Raji (cell line): ENCODE measurements around the gene RAB6B.

ENCODE experiments used
- POLR2A ChIP-seq: IDR thresholded peaks from 2 replicates; pipeline ENCODE4 v1.6.1; 2011; ENCODE audit warnings: low read depth, low read length, control low read depth; ENCODE audit not compliant: insufficient read depth

The RAB6B gene

GRCh38 chr3:133851266-133851906 is 44.3 kb downstream of the RAB6B start:
- no peak for TF ChIP-seq POLR2A

GRCh38 chr3:133850034-133850433 is 45.6 kb downstream of the RAB6B start:
- no peak for TF ChIP-seq POLR2A

GRCh38 chr3:133849346-133849745 is 46.3 kb downstream of the RAB6B start:
- no peak for TF ChIP-seq POLR2A

- TF ChIP-seq POLR2A = no peak
Observed at GRCh38 chr3:133845127-133845526, 50.6 kb downstream of the RAB6B start.

GRCh38 chr3:133843634-133844033 is 52.0 kb downstream of the RAB6B start:
- TF ChIP-seq POLR2A = no peak

GRCh38 chr3:133842158-133842557 is 53.5 kb downstream of the RAB6B start:
- no peak for TF ChIP-seq POLR2A

DNA sequence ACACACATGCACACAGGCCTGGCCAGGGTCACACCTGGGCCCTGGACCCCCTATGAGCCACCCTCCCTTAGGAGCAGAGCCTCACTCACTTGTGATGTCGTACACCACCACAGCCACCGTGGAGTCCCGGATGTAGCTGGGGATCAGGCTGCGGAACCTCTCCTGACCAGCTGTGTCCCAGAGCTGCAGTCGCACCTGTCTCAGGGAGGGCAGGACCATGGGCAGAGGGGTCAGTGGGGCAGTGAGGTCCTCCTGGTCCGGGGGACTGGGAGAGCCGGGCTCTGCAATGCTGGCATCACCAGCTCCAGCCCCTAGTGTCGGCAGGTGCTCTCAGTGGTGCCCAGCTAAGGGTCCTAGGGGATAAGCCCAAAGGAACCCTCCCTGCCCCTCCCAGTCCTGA is 54.5 kb downstream of the RAB6B start:
- TF ChIP-seq POLR2A = no peak

GRCh38 chr3:133840767-133841166 is 54.9 kb downstream of the RAB6B start:
- no peak for TF ChIP-seq POLR2A

DNA sequence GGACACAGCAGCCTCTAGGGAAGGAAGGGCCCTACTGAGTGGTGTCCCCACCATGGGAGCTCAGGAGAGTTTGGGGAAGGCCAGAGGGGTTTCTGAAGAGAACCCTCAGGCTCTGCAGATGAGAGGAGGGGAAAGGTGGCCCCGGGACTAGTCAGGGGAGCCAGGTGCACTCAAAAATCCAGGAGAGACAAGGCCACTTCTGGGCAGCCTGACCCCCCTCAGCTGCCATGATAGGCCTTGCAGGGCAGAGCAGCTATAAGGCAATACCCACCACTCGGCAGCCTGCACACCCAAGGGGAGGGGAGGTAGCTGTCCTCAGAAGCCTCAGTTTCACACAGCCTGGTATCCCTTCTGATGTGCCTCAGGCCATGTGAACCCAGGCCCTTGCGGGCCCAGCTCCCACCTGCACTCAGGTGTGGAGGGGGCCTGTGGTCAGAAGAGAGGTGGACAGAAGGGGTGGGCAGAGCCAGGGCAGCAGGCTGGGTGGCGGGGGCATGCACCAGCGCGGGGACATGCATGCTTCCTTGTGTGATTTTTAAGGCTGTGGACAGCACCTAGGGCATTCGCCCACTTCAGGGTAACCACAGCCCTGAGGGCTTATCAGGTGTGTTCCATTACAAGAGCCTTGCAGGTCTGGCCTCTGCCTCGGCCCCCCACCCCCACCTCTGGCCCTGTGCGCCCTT is 55.5 kb downstream of the RAB6B start:
- TF ChIP-seq POLR2A = no peak

DNA sequence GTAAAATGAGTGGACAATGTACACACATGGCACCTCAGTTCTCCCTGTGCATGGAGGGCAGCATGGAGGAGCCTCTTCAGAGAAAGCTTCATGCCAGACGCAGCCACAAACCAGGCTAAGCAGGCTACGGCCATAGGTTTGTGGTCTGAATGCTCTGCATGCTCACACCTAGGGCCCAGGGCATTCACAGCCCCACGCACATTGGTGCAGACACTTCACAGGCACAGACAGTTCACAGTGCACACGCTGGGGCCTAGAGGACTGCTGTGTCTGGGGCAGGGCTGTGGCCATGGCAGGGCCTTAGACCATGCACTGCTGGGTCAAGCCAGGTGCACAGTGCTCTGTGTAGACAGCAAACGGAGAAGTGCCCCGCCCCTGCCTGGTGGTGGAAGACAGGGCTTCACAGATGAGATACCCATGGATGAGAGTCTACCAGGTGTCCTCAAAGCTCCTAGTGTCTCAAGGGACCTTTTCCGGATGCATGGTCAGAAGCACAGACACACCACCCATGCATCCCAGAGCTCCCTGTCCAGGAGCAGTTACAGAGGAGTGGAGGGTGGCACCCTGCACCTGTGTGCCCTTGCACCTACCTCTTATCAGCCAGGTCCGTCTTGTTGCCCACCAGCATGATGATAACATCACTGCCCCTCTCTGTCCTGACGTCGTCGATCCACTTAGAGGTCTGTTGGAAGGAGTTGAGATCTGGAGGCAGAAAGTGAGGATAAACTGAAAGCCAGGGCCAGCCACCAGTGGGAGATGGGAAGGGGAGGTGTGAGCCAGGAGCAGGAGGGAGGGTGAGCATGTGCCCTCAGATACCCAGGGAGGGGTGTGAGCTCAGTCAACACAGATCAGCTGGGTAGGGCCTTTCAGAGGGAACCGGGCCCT is 56.5 kb downstream of the RAB6B start:
- TF ChIP-seq POLR2A = no peak

GRCh38 chr3:133838296-133838789 is 57.3 kb downstream of the RAB6B start:
- no peak for TF ChIP-seq POLR2A

DNA sequence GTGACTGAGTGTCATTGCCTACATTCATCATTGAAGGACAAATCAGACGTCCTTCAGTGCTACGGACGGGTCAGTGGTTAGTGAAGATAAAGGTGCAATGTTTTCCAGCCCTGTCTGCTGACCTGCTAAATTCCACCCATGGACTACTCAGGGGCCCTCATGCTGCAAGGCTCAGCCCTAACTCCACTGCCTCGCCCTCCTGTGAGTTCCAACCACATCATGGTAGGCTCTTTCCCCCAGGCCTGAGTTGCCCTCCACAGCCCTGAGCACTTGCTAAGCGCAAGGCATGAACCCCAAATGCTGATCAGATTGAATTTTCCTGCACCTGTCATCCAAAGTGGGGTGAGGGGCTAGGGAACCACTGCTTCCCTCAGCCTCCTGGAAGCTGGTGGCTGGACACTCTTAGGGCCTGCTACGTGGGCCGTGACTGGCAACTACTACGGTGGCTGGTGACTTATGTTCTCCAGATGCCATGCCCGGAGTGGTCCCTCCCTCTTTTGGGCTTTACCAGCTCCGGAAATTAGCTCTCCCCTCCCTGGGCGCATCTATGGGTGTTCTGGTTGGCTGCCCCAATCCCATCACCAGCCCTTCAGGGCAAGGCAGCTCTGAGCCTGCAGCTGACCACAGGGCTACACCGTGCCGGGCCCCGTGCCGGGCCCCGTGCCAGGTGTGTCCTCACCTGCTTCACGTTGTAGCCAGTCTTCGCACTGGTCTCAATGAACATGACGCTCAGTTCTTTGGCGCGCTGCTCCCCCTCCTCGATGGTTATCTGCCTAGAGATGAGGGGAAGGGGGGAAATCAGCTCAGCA is 58.0 kb downstream of the RAB6B start:
- TF ChIP-seq POLR2A = no peak

DNA sequence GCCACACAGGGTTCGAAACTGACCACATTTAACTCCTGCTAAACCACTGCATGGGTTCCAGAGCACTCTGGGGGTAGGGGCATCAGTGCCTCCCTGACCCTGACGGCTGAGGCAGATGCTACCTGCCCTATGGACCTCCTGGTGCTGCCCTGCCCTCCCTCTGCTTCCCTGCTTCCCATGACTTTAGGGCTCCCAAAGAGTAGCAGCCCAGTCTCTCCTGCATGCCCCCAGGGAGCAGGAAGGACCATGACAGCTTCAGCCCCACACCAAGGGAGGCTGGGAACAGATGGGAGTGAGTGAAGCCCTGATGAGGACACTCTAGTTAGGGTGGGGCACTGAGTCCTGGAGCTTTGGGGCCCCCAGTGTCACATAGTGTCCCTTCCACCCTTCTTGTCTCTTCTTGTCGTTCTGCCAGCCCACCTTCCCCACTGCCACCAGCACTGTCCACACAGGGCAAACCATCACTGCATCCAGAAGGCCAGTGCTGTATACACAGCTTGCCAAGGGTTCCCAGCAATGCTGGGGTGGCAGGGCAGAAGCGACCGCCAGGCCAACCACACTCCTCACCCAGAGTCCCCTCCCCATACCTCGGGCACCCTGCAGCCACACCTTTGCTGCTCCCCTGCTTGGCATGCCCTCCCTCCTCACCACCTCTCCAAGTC is 59.1 kb downstream of the RAB6B start:
- TF ChIP-seq POLR2A = no peak

DNA sequence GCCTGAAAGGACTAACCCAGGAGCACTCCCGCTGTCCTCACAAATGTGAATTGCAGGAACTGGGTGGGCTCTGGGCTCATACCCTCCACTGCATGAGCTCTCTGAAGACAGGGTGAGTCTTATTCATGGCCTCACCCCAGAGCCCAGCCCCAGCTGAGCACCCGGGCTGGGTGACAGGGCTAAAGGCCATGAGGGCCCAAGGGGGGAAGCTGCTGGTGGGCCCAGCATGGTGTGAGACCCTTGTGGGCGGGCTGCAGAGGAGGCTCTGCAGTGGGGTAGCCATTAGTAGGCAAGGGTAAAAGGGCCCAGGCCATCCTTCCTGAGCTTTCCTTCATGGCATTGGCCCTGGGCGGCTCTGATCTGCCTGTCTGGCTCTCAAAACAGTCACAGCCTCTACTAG is 59.7 kb downstream of the RAB6B start:
- TF ChIP-seq POLR2A = no peak
